ENCODE data around the gene CNIH2.

DNA sequence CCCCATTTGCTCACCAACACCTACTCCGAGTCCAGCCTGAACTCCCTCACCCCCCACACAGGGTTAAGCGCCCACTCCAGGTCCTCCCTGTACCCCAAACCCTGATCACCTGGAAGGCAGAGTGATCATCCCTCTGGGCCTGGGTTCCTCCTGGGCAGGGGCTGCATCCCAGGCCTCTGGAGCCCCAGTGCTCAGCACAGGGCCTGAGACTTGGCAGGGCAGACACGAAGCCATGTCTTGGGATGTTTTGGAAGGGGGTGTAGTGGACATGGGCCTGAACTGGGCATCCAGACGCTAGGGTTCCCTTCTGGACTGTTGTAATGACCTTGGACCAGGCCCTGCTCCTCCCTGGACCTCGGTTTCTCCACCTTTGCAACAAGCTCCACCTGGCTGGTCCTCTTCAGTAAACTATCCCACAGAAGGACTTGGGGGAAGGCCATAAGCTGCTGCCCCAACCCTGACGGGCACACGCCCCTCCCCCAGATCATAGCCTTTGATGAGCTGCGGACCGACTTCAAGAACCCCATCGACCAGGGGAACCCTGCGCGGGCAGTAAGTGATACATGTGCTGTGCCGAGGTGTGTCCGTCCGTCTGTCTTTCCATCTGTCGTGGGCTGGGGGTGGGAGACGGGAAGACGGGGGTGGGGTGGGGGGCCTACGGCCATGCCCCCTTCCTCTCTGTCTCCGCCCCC lies 3.9 kb downstream of the CNIH2 start:
- TF ChIP-seq SRF (IDR thresholded peaks at IDR 0.05; ENCODE audit: low read depth, low read length) (no peak), CEBPB (IDR thresholded peaks at IDR 0.05; ENCODE audit: low read depth, low read length) (no peak), SIN3A (conservative IDR thresholded peaks at IDR 0.05 in 1 of 2, IDR thresholded peaks at IDR 0.05 in 1 of 2; ENCODE audit: low read depth in 1 of 2, low read length in 2 of 2) (no peak), FOSL1 (IDR thresholded peaks at IDR 0.05; ENCODE audit: insufficient read depth, low read depth, low read length) (no peak), POLR2AphosphoS5 (IDR thresholded peaks at IDR 0.05; ENCODE audit: low read depth, low read length) (no peak), POLR2A (IDR thresholded peaks at IDR 0.05; ENCODE audit: control extremely low read depth in 1 of 2, low read depth in 2 of 2, low read length in 2 of 2) (no peak), TCF12 (IDR thresholded peaks at IDR 0.05; ENCODE audit: low read depth, low read length) (no peak), EZH2 (IDR thresholded peaks at IDR 0.05; ENCODE audit: low read depth, low read length, severe bottlenecking) (no peak), RBBP5 (IDR thresholded peaks at IDR 0.05; ENCODE audit: borderline replicate concordance, low read depth, low read length) (no peak), SIX5 (IDR thresholded peaks at IDR 0.05; ENCODE audit: low read depth, low read length) (no peak), JUN (IDR thresholded peaks at IDR 0.05; ENCODE audit: low read depth, low read length) (no peak)
- TF ChIP-seq, protein P1, sequence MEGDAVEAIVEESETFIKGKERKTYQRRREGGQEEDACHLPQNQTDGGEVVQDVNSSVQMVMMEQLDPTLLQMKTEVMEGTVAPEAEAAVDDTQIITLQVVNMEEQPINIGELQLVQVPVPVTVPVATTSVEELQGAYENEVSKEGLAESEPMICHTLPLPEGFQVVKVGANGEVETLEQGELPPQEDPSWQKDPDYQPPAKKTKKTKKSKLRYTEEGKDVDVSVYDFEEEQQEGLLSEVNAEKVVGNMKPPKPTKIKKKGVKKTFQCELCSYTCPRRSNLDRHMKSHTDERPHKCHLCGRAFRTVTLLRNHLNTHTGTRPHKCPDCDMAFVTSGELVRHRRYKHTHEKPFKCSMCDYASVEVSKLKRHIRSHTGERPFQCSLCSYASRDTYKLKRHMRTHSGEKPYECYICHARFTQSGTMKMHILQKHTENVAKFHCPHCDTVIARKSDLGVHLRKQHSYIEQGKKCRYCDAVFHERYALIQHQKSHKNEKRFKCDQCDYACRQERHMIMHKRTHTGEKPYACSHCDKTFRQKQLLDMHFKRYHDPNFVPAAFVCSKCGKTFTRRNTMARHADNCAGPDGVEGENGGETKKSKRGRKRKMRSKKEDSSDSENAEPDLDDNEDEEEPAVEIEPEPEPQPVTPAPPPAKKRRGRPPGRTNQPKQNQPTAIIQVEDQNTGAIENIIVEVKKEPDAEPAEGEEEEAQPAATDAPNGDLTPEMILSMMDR (IDR thresholded peaks at IDR 0.05; ENCODE audit: control extremely low read depth in 1 of 3, insufficient read depth in 1 of 3, low read depth in 1 of 3, low read length in 3 of 3): no peak

Measured in H1 (cell line).